ENCODE measurements around the gene RABGAP1L. TPM values are rescaled to one million over a fixed set of nuclear protein-coding genes. Genes with fewer than 3 reads are reported as not detected.
"Not testable (repeated sequence)": the region's sequence is repeated elsewhere in the genome, so short reads cannot be mapped to it uniquely, and the experiment has no call there.

The RABGAP1L gene
- total RNA-seq, 1 donor from 2014 or later: 53.6 TPM

GRCh38 chr1:174656409-174657059, 497.2 kb downstream of the RABGAP1L start:
- no peak for DNase-seq
- no peak for ATAC-seq (ENCODE audit: poor library complexity)
- intact Hi-C loops (cut with DNase I): no loop called here

GRCh38 chr1:174657411-174657810, 498.1 kb downstream of the RABGAP1L start:
- intact Hi-C loops (cut with DNase I): no loop called here
- no peak for ATAC-seq (ENCODE audit: poor library complexity)
- DNase-seq: no peak

GRCh38 chr1:174657893-174658292, 498.6 kb downstream of the RABGAP1L start:
- no peak for DNase-seq
- intact Hi-C loops (cut with DNase I): no loop called here
- ATAC-seq (ENCODE audit: poor library complexity): no peak

- ATAC-seq (ENCODE audit: poor library complexity) (peak; percentile 90), DNase-seq (no peak)
- intact Hi-C loops (cut with DNase I): no loop called here
These were observed 500.5 kb downstream of the RABGAP1L start for GRCh38 chr1:174659823-174660222.

GRCh38 chr1:174660476-174660875, 501.2 kb downstream of the RABGAP1L start:
- DNase-seq (no peak), ATAC-seq (ENCODE audit: poor library complexity) (peak; percentile 34)
- intact Hi-C loops (cut with DNase I): no loop called here

GRCh38 chr1:174663358-174663757, 504.0 kb downstream of the RABGAP1L start:
- DNase-seq (no peak), ATAC-seq (ENCODE audit: poor library complexity) (no peak)
- intact Hi-C loops (cut with DNase I): no loop called here

- DNase-seq: no peak
- intact Hi-C loops (cut with DNase I): no loop called here
- ATAC-seq (ENCODE audit: poor library complexity): no peak
These were observed 506.9 kb downstream of the RABGAP1L start for GRCh38 chr1:174666248-174666647.

GRCh38 chr1:174671826-174672225, 512.5 kb downstream of the RABGAP1L start:
- DNase-seq (no peak), ATAC-seq (ENCODE audit: poor library complexity) (no peak)
- intact Hi-C loops (cut with DNase I): no loop called here

GRCh38 chr1:174676856-174677255, 517.5 kb downstream of the RABGAP1L start:
- DNase-seq (no peak), ATAC-seq (ENCODE audit: poor library complexity) (no peak)
- intact Hi-C loops (cut with DNase I): no loop called here

GRCh38 chr1:174678657-174679056, 519.3 kb downstream of the RABGAP1L start:
- no peak for DNase-seq
- ATAC-seq (ENCODE audit: poor library complexity): no peak
- intact Hi-C loops (cut with DNase I): no loop called here

- ATAC-seq (ENCODE audit: poor library complexity) (no peak), DNase-seq (no peak)
- intact Hi-C loops (cut with DNase I): no loop called here
These were observed 520.8 kb downstream of the RABGAP1L start for GRCh38 chr1:174680101-174680500.

GRCh38 chr1:174682419-174683008, 523.2 kb downstream of the RABGAP1L start:
- intact Hi-C loops (cut with DNase I): no loop called here
- ATAC-seq (ENCODE audit: poor library complexity) (no peak), DNase-seq (no peak)

- intact Hi-C loops (cut with DNase I): no loop called here
- no peak for DNase-seq
- no peak for ATAC-seq (ENCODE audit: poor library complexity)
These were observed 526.9 kb downstream of the RABGAP1L start for GRCh38 chr1:174686213-174686612.

GRCh38 chr1:174689524-174689923, 530.2 kb downstream of the RABGAP1L start:
- no peak for ATAC-seq (ENCODE audit: poor library complexity)

GRCh38 chr1:174690266-174690665, 530.9 kb downstream of the RABGAP1L start:
- DNase-seq (no peak), ATAC-seq (ENCODE audit: poor library complexity) (no peak)
- intact Hi-C loops (cut with DNase I): no loop called here

More at GRCh38 chr1:174689524-174689923, 530.2 kb downstream of the RABGAP1L start:
- DNase-seq: no peak
- intact Hi-C loops (cut with DNase I): no loop called here

- intact Hi-C loops (cut with DNase I): no loop called here
- ATAC-seq (ENCODE audit: poor library complexity) (no peak), DNase-seq (no peak)
These were observed 533.0 kb downstream of the RABGAP1L start for GRCh38 chr1:174692313-174692712.

- ATAC-seq (ENCODE audit: poor library complexity): no peak
- no peak for DNase-seq
- intact Hi-C loops (cut with DNase I): no loop called here
These were observed 533.8 kb downstream of the RABGAP1L start for GRCh38 chr1:174693085-174693484.

- DNase-seq; intact Hi-C loops (cut with DNase I); ATAC-seq (ENCODE audit: poor library complexity): not testable (repeated sequence)
These were observed 534.2 kb downstream of the RABGAP1L start for GRCh38 chr1:174693539-174693938.

- ATAC-seq (ENCODE audit: poor library complexity) (no peak), DNase-seq (no peak)
- intact Hi-C loops (cut with DNase I): no loop called here
These were observed 536.9 kb downstream of the RABGAP1L start for GRCh38 chr1:174696026-174696821.

- ATAC-seq (ENCODE audit: poor library complexity) (no peak), DNase-seq (no peak)
- intact Hi-C loops (cut with DNase I): no loop called here
These were observed 541.0 kb downstream of the RABGAP1L start for GRCh38 chr1:174700314-174700713.
